Mucosa of gallbladder (tissue), 1 donor: ENCODE results near the gene RNF149. TPM values are rescaled to one million over a fixed set of nuclear protein-coding genes. Genes with fewer than 3 reads are reported as not detected.

ENCODE experiments used
- DNase-seq: peaks from one replicate; pipeline ENCODE4 v3.0.0-alpha.2; 2020; ENCODE audit warnings: low spot score
- total RNA-seq: library from RNA; stranded (reverse); gene quantifications from one replicate; pipeline ENCODE4 v1.2.1, GENCODE V29; 2021
- donor health status: DM: no; HTN: no; CAD: no.

RNF149 gene
- total RNA-seq, 1 donor from 2014 or later = 54.9 TPM

DNA sequence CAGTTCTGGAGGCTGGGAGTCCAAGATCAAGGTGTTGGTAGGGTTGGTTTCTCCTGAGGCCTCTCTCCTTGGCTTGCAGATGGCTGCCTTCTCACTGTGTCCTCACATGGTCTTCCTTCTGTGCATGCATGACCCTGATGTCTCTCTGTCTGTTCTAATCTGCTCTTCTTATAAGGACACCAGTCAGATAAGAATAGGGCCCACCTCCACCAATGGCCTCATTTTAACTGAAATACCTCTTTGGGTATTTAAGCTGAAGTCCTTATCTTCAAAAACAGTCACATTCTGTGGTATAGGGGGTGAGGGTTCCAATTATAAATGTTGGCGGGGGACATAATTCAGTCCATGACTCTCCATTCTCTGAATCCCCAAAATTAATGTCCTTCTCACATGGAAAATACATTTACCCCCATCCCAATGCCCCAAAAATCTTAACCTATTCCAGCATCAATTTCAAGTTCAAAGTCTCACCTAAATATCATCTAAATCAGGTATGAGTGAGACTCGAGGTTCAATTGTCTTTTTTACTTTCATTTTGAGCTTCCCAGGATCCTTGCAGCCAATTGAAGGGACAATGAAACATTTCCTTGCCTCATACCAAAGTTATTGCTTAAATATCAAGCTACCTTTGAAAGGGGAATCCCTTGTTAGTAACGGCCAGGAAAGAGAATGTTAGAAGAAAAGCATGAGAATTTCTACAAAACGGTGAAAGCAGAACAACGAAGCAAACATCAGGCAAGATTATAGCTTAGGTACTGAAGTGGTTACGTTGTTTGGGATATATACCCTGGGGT, 76.4 kb downstream of the RNF149 start:
- DNase-seq = no peak

DNA sequence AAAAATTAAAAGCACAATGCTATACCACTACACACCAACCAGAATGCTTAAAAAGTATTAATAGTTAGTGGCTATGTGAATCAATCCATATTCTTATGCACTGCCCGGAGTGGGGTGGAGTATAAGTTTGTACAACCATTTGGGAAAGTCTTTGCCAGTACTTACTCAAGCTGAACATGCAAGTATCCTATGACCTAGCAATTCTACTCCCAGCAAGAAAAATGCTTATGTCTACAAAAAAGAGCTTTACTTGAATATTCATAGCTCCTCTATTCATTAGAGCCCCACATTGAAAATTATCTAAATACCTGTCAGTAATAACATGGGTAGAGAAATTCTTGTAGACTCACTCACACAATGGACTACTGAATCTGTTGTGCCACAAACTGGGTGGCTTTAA, 77.3 kb downstream of the RNF149 start:
- DNase-seq = no peak

GRCh38 chr2:101230541-101231001, 77.9 kb downstream of the RNF149 start:
- DNase-seq = no peak

Other genes with a start within 250 kb of the RNF149 start
- 72.1 TPM for gene TBC1D8, start 157.3 kb downstream of the RNF149 start, total RNA-seq
- gene CNOT11, start 55.8 kb downstream of the RNF149 start, total RNA-seq = 67.5 TPM
- gene CREG2, start 78.8 kb upstream of the RNF149 start, total RNA-seq = 0.26 TPM
- gene RFX8, start 166.4 kb upstream of the RNF149 start, total RNA-seq = 0.29 TPM